Esophagus squamous epithelium (tissue), 4 donors: ENCODE data around the gene SLC22A3.

Experiments
- CTCF ChIP-seq, 6 experiments: fragments of 450-650 bp in 4 of 6; fragments of 200-600 bp in 2 of 6; sonication (generic) in 2 of 6; IDR thresholded peaks; one replicate each; pipeline ENCODE4 v1.5.1; 2016 to 2019; ENCODE audit warnings: antibody characterized with exemption in 6 of 6, mild to moderate bottlenecking in 4 of 6, moderate library complexity in 4 of 6
- POLR2A ChIP-seq, 4 donors: fragments of 450-650 bp; IDR thresholded peaks; one replicate each; pipeline ENCODE4 v1.6.1; 2017; ENCODE audit warnings: antibody characterized with exemption in 4 of 4, mild to moderate bottlenecking in 4 of 4, moderate library complexity in 3 of 4

GRCh38 chr6:160469153-160469552, 121.0 kb downstream of the SLC22A3 start:
- no peak for TF ChIP-seq CTCF (IDR thresholded peaks at IDR 0.05)
- no peak for TF ChIP-seq POLR2A (IDR thresholded peaks at IDR 0.05)
